Skeletal muscle tissue (tissue), 4 donors: ENCODE data around the gene B3GNT8. TPM values are rescaled to one million over a fixed set of nuclear protein-coding genes. Genes with fewer than 3 reads are reported as not detected.
A peak's percentile ranks its signal among the peaks of the same experiment; 100 is the strongest.
"Not testable (repeated sequence)": the region's sequence is repeated elsewhere in the genome, so short reads cannot be mapped to it uniquely, and the experiment has no call there.

Experiments
- H3K27ac ChIP-seq: one replicate; pipeline ENCODE4 v1.7.0; 2013; ENCODE audit warnings: mild to moderate bottlenecking, low read depth, low read length, inconsistent platforms
- H3K27me3 ChIP-seq, 3 donors: one replicate each; pipeline ENCODE4 v1.7.0; 2013; ENCODE audit warnings: low read length in 3 of 3; ENCODE audit not compliant: control insufficient read depth in 3 of 3, insufficient read depth in 3 of 3
- H3K36me3 ChIP-seq, 3 donors: one replicate each; pipeline ENCODE4 v1.7.0; 2013; ENCODE audit warnings: low read length in 3 of 3; ENCODE audit not compliant: control insufficient read depth in 3 of 3, insufficient read depth in 3 of 3
- H3K4me1 ChIP-seq, 3 donors: one replicate each; pipeline ENCODE4 v1.7.0; 2013; ENCODE audit warnings: low read length in 3 of 3, mild to moderate bottlenecking in 3 of 3; ENCODE audit not compliant: control insufficient read depth in 3 of 3, insufficient read depth in 3 of 3
- H3K4me3 ChIP-seq, 3 donors: one replicate each; pipeline ENCODE4 v1.7.0; 2013; ENCODE audit warnings: low read length in 3 of 3
- H3K9ac ChIP-seq, 3 donors: one replicate each; pipeline ENCODE4 v1.7.0; 2013; ENCODE audit warnings: low read length in 3 of 3, mild to moderate bottlenecking in 3 of 3, moderate library complexity in 2 of 3, low read depth in 1 of 3
- H3K9me3 ChIP-seq, 3 donors: one replicate each; pipeline ENCODE4 v1.7.0; 2013; ENCODE audit warnings: low read length in 3 of 3; ENCODE audit not compliant: control insufficient read depth in 3 of 3
- total RNA-seq: library from RNA; depleted of rRNA; stranded (reverse); fragments of >200 nt; gene quantifications from one replicate; pipeline ENCODE4 v1.2.3, GENCODE V29; 2014
- donor health status: Osteomylitis.

Gene B3GNT8
- total RNA-seq, 1 donor from 2014 or later, result 0.52 TPM

- Histone ChIP-seq H3K9ac (no peak overlapping the region), H3K36me3 (peaks cover 25 to 32% (median 27%) of the 10 kb centered on the region in 3 donors), H3K9me3 (no peaks in the 10 kb centered on the region)
Measured at GRCh38 chr19:41436674-41436951, 9.4 kb upstream of the B3GNT8 start.

GRCh38 chr19:41435936-41436673 lies 8.9 kb upstream of the B3GNT8 start:
- Histone ChIP-seq H3K36me3 (peaks cover 25 to 36% (median 27%) of the 10 kb centered on the region in 3 donors), H3K4me3 (no peak overlapping the region), H3K4me1 (peaks cover 23 to 35% (median 31%) of the 10 kb centered on the region in 3 donors), H3K27me3 (no peaks in the 10 kb centered on the region), H3K9me3 (no peaks in the 10 kb centered on the region), H3K27ac (no peak overlapping the region), H3K9ac (no peak overlapping the region)

More at GRCh38 chr19:41436674-41436951, 9.4 kb upstream of the B3GNT8 start:
- Histone ChIP-seq H3K27me3 (no peaks in the 10 kb centered on the region), H3K4me3 (no peak overlapping the region), H3K27ac (no peak overlapping the region), H3K4me1 (peaks cover 18 to 30% (median 26%) of the 10 kb centered on the region in 3 donors)

- not testable (repeated sequence) for H3K9ac ChIP-seq, H3K4me3 ChIP-seq, H3K9me3 ChIP-seq, H3K27ac ChIP-seq, H3K27me3 ChIP-seq
- Histone ChIP-seq H3K36me3 (peaks cover 27 to 36% (median 27%) of the 10 kb centered on the region in 3 donors), H3K4me1 (peaks cover 27 to 42% (median 38%) of the 10 kb centered on the region in 3 donors)
Measured at GRCh38 chr19:41435376-41435775, 8.2 kb upstream of the B3GNT8 start.

- Histone ChIP-seq H3K36me3 (peaks cover 25 to 36% (median 27%) of the 10 kb centered on the region in 3 donors), H3K4me1 (peaks cover 27 to 38% (median 38%) of the 10 kb centered on the region in 3 donors), H3K9me3 (no peaks in the 10 kb centered on the region), H3K9ac (no peak overlapping the region), H3K27me3 (no peaks in the 10 kb centered on the region), H3K27ac (no peak overlapping the region), H3K4me3 (no peak overlapping the region)
Measured at GRCh38 chr19:41434450-41434849, 7.3 kb upstream of the B3GNT8 start.

GRCh38 chr19:41433171-41433570 lies 6.0 kb upstream of the B3GNT8 start:
- H3K9ac ChIP-seq, result peak overlapping the region in 2 of 3 donors; percentile 2 to 80
- peak overlapping the region; percentile 85 for H3K27ac ChIP-seq
- peaks cover 27 to 39% (median 32%) of the 10 kb centered on the region in 3 donors for H3K4me1 ChIP-seq
- H3K27me3 ChIP-seq, result no peaks in the 10 kb centered on the region
- H3K4me3 ChIP-seq, result no peak overlapping the region
- peaks cover 27 to 44% (median 30%) of the 10 kb centered on the region in 3 donors for H3K36me3 ChIP-seq
- H3K9me3 ChIP-seq, result no peaks in the 10 kb centered on the region

GRCh38 chr19:41431426-41432386 lies 4.5 kb upstream of the B3GNT8 start:
- Histone ChIP-seq H3K9ac (peak overlapping the region; percentile 51 to 87 (median 73)), H3K9me3 (no peaks in the 10 kb centered on the region), H3K4me3 (peak overlapping the region; percentile 39 to 78 (median 64)), H3K27ac (peak overlapping the region; percentile 85), H3K4me1 (peaks cover 36 to 48% (median 41%) of the 10 kb centered on the region in 3 donors), H3K27me3 (no peaks in the 10 kb centered on the region), H3K36me3 (peaks cover 23 to 36% (median 28%) of the 10 kb centered on the region in 3 donors)

- Histone ChIP-seq H3K4me3 (peak overlapping the region in 1 of 3 donors; percentile 45), H3K36me3 (peaks cover 20 to 36% (median 27%) of the 10 kb centered on the region in 3 donors), H3K4me1 (peaks cover 36 to 51% (median 43%) of the 10 kb centered on the region in 3 donors), H3K27ac (peak overlapping the region; percentile 85), H3K9ac (peak overlapping the region in 2 of 3 donors; percentile 51 to 87), H3K9me3 (no peaks in the 10 kb centered on the region), H3K27me3 (no peaks in the 10 kb centered on the region)
Measured at GRCh38 chr19:41430922-41431321, 3.7 kb upstream of the B3GNT8 start.

GRCh38 chr19:41428481-41428859 lies 1.3 kb upstream of the B3GNT8 start:
- H3K9ac ChIP-seq, result peak overlapping the region in 1 of 3 donors; percentile 75
- H3K4me3 ChIP-seq, result peak overlapping the region in 2 of 3 donors; percentile 13 to 65
- H3K36me3 ChIP-seq, result peaks cover 38 to 51% (median 48%) of the 10 kb centered on the region in 3 donors
- H3K27me3 ChIP-seq, result no peaks in the 10 kb centered on the region
- H3K9me3 ChIP-seq, result no peaks in the 10 kb centered on the region
- H3K27ac ChIP-seq, result peak overlapping the region; percentile 65
- H3K4me1 ChIP-seq, result peaks cover 36 to 57% (median 46%) of the 10 kb centered on the region in 3 donors

GRCh38 chr19:41427647-41428480 lies 690 bp upstream of the B3GNT8 start:
- peak overlapping the region; percentile 65 for H3K27ac ChIP-seq
- peak overlapping the region; percentile 38 to 75 (median 51) for H3K9ac ChIP-seq
- peak overlapping the region; percentile 49 to 65 (median 58) for H3K4me3 ChIP-seq
- H3K4me1 ChIP-seq, result peaks cover 36 to 53% (median 44%) of the 10 kb centered on the region in 3 donors
- H3K9me3 ChIP-seq, result no peaks in the 10 kb centered on the region
- H3K27me3 ChIP-seq, result no peaks in the 10 kb centered on the region
- H3K36me3 ChIP-seq, result peaks cover 37 to 49% (median 47%) of the 10 kb centered on the region in 3 donors
